Body of pancreas (tissue), 4 donors: ENCODE measurements around the gene TTC7B. TPM values are rescaled to one million over a fixed set of nuclear protein-coding genes. Genes with fewer than 3 reads are reported as not detected.
"Not testable (repeated sequence)": the region's sequence is repeated elsewhere in the genome, so short reads cannot be mapped to it uniquely, and the experiment has no call there.

Experiments used
- ATAC-seq: fragments of 150-250 bp; one replicate; pipeline ENCODE4 v1.9.1; 2016
- DNase-seq, 4 donors: peaks; one replicate each; pipeline ENCODE4 v3.0.0-alpha.2; 2019
- H3K27ac ChIP-seq, 4 donors: fragments of 200-600 bp; sonication (generic); 1 replicate in 3 of 4; 2 replicates in 1 of 4; pipeline versions ENCODE4 v1.5.1 to v1.6.1; 2016 to 2019; ENCODE audit warnings: mild to moderate bottlenecking in 1 of 4, mixed read lengths in 1 of 4, moderate library complexity in 1 of 4
- H3K27me3 ChIP-seq, 2 donors: fragments of 200-600 bp; sonication (generic); one replicate each; pipeline ENCODE4 v1.6.0; 2016; ENCODE audit warnings: mild to moderate bottlenecking in 1 of 2
- H3K36me3 ChIP-seq, 2 donors: fragments of 200-600 bp; sonication (generic); replicated peaks in 1 of 2; 2 replicates each; pipeline ENCODE4 v1.5.1; 2016; ENCODE audit warnings: low read depth in 2 of 2; ENCODE audit not compliant: insufficient read depth in 1 of 2
- H3K4me1 ChIP-seq: fragments of 200-600 bp; sonication (generic); one replicate; pipeline ENCODE4 v1.6.0; 2016
- H3K4me3 ChIP-seq, 2 donors: fragments of 200-600 bp; sonication (generic); 1 replicate in 1 of 2; 2 replicates in 1 of 2; pipeline ENCODE4 v1.5.1; 2016 to 2019
- H3K9me3 ChIP-seq, 3 donors: fragments of 200-600 bp; sonication (generic); 1 replicate in 2 of 3; 2 replicates in 1 of 3; pipeline ENCODE4 v1.5.1; 2016
- POLR2A ChIP-seq, 3 donors: fragments of 450-650 bp; IDR thresholded peaks; one replicate each; pipeline ENCODE4 v1.6.1; 2016; ENCODE audit warnings: antibody characterized with exemption in 3 of 3, mild to moderate bottlenecking in 2 of 3
- WGBS, 2 donors: methylation state at CpG; one replicate each; pipeline ENCODE4 v1.1.5; 2017; 5-methylcytosine and 5-hydroxymethylcytosine counted together
- intact Hi-C: fragments of 100-400 bp; cut with DNase I; formaldehyde crosslinking; loops from one replicate; pipeline ENCODE4 v1.15.1; 2023
- total RNA-seq, 2 donors: library from RNA; depleted of rRNA; stranded (reverse); fragments of >200 nt; gene quantifications; one replicate each; pipeline ENCODE4 v1.1.0, GENCODE V29; 2016
- TF ChIP-seq, protein P1 (sequence below), 7 experiments: fragments of 450-650 bp in 4 of 7; fragments of 200-600 bp in 3 of 7; sonication (generic) in 3 of 7; IDR thresholded peaks; one replicate each; pipeline ENCODE4 v1.5.1; 2016 to 2019; ENCODE audit warnings: antibody characterized with exemption in 7 of 7

Gene TTC7B
- total RNA-seq, 2 donors from 2014 or later, result 15.3 to 44.2 TPM

DNA sequence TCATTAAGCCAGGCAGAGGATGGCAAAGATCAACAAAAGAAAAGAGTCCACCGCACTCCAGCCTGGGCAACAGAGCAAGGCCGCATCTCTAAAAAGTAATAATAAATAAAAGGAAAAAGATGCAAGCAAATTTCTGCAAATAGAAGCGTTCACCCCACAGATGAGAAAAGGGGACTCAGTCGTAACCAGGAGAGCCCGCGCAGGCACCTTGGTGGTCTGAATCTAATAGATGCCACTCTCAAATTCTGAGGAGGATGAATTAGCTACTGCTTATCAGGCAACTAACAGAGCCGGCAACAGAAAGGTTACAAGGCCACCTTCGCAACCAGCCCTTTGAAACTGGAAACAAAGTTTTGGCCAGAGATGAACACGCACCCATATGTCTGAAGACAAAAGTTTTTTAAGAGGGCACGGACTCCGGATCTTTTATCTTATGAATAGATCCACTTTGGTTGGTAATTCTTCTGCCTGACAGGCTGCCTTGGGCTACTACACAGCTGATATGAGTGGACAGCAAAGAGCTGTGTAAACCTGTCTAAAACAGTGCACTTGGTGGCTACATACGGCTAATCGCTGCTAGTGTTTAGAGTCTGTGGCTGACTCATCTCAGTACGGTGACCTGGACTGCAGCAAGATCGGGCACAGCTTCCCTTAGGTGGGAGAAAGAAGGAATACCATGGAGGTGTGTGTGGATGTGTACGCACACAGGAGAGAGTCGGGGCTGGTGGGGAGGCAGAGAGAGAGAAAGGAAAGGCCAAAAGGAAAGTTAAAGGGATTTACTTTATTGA is 32.9 kb upstream of the TTC7B start:
- no peak for ATAC-seq
- no peaks in the 10 kb centered on the region for H3K4me1 ChIP-seq
- TF ChIP-seq, protein P1, sequence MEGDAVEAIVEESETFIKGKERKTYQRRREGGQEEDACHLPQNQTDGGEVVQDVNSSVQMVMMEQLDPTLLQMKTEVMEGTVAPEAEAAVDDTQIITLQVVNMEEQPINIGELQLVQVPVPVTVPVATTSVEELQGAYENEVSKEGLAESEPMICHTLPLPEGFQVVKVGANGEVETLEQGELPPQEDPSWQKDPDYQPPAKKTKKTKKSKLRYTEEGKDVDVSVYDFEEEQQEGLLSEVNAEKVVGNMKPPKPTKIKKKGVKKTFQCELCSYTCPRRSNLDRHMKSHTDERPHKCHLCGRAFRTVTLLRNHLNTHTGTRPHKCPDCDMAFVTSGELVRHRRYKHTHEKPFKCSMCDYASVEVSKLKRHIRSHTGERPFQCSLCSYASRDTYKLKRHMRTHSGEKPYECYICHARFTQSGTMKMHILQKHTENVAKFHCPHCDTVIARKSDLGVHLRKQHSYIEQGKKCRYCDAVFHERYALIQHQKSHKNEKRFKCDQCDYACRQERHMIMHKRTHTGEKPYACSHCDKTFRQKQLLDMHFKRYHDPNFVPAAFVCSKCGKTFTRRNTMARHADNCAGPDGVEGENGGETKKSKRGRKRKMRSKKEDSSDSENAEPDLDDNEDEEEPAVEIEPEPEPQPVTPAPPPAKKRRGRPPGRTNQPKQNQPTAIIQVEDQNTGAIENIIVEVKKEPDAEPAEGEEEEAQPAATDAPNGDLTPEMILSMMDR (IDR thresholded peaks at IDR 0.05), result no peak
- no peak for TF ChIP-seq POLR2A (IDR thresholded peaks at IDR 0.05)
- H3K27ac ChIP-seq, result no peak overlapping the region
- no peaks in the 10 kb centered on the region for H3K27me3 ChIP-seq
- intact Hi-C loops, result no loop called here
- no peak for DNase-seq
- no peak overlapping the region for H3K4me3 ChIP-seq
- 79 to 83% methylated on average over 17 of the region's 17 CpGs for WGBS, 2 donors
- H3K9me3 ChIP-seq, result no peaks in the 10 kb centered on the region
- H3K36me3 ChIP-seq, result no peaks in the 10 kb centered on the region

DNA sequence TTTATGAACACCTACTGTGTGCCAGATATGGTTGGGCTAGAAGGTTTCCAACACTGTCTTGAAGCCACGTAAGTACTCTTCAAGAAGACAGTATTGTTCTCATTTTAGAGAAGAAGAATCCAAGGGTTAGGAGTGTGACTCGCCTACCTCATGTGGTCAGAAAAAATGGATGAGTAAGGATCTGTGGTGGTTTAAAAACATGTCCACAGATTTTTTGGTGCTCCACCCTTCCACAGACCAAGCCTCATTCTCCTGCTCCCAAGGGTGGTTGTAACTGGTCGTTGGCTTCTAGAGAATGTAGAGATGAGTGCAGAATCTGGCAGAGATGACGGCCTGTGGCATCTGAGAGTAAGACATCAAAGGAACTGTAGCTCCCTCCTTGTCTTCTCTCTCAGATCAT is 30.3 kb upstream of the TTC7B start:
- DNase-seq (no peak), ATAC-seq (no peak)
- Histone ChIP-seq H3K27me3 (no peaks in the 10 kb centered on the region), H3K36me3 (no peaks in the 10 kb centered on the region), H3K27ac (no peak overlapping the region), H3K4me1 (no peaks in the 10 kb centered on the region), H3K9me3 (no peaks in the 10 kb centered on the region), H3K4me3 (no peak overlapping the region)
- TF ChIP-seq, protein P1 (IDR thresholded peaks at IDR 0.05), result no peak
- no peak for TF ChIP-seq POLR2A (IDR thresholded peaks at IDR 0.05)
- 72 to 76% methylated on average over 4 of the region's 4 CpGs for WGBS, 2 donors
- intact Hi-C loops, result no loop called here

DNA sequence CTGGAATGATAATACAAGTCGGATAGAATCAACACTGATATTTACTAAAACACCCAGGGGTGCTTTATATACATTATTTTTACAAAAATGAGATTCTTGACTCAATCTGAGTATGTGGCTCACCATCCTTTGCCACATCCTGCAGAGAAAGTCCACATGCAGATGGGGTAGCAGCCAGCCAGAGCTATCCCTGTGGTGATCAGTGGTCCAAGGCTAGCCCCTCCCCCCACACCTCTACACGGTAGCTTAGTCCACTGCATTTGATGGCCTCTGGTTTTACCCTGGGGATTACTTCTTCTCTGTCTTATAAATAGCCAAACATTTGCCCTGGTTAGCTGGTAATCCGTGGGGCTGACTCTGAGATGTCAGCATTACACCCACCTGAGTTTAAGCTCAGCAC is 28.1 kb upstream of the TTC7B start:
- Histone ChIP-seq H3K27ac (no peak overlapping the region), H3K9me3 (no peaks in the 10 kb centered on the region), H3K4me1 (no peaks in the 10 kb centered on the region), H3K27me3 (no peaks in the 10 kb centered on the region), H3K4me3 (no peak overlapping the region), H3K36me3 (no peaks in the 10 kb centered on the region)
- 83 to 84% methylated on average over 3 of the region's 3 CpGs for WGBS, 2 donors
- intact Hi-C loops, result no loop called here
- ATAC-seq (no peak), DNase-seq (no peak)
- TF ChIP-seq, protein P1 (IDR thresholded peaks at IDR 0.05), result no peak
- no peak for TF ChIP-seq POLR2A (IDR thresholded peaks at IDR 0.05)

DNA sequence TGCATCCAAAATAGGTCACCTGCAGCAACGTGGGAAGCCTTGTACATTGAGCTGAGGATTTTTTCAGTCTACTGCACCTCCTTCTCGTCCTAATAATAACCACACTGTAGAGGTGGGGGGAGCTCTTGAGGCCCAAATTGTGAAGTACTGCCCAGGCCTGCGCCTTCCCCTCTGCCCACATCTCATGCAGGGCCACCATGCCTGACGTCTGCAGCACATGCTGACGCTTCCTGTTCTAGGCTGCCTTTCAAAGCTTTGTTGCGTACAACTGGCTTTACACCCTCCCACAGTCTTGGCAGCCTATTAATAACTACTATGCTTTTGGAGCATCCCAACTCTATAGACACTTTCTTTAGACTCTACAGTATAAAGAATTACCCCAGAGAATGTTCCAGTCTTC is 26.5 kb upstream of the TTC7B start:
- Histone ChIP-seq H3K4me3 (no peak overlapping the region), H3K9me3 (no peaks in the 10 kb centered on the region), H3K27ac (no peak overlapping the region), H3K27me3 (no peaks in the 10 kb centered on the region), H3K36me3 (no peaks in the 10 kb centered on the region), H3K4me1 (no peaks in the 10 kb centered on the region)
- 77 to 79% methylated on average over 5 to 6 of the region's 6 CpGs for WGBS, 2 donors
- DNase-seq, result no peak
- ATAC-seq, result no peak
- intact Hi-C loops, result no loop called here
- TF ChIP-seq, protein P1 (IDR thresholded peaks at IDR 0.05), result no peak
- no peak for TF ChIP-seq POLR2A (IDR thresholded peaks at IDR 0.05)

DNA sequence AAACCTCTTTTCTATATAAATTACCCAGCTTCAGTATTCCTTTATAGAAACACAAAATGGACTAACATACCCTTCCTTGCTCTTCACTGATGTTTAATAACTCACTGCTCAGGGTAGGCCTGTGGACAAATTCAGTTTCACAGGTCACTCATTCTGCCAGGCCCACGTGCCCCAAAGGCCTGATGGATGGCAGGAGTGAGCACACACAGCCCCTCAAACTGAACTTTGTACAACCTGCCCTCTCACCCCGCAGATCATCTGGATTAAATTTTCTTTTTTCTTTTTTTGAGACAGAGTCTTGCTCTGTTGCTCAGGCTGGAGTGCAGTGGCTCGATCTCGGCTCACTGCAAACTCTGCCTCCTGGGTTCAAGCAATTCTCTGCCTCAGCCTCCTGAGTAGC is 24.4 kb upstream of the TTC7B start:
- H3K36me3 ChIP-seq, H3K9me3 ChIP-seq, intact Hi-C loops, H3K4me3 ChIP-seq, H3K4me1 ChIP-seq, H3K27me3 ChIP-seq, ATAC-seq, DNase-seq, H3K27ac ChIP-seq: not testable (repeated sequence)
- WGBS, 2 donors, result 90 to 94% methylated on average over 4 of the region's 4 CpGs
